HepG2 (cell line): Measurements from ENCODE around the gene INO80B. TPM values are rescaled to one million over a fixed set of nuclear protein-coding genes. Genes with fewer than 3 reads are reported as not detected.

Experiments used
- AGO1 ChIP-seq: fragments of 200-400 bp; formaldehyde crosslinking; IDR thresholded peaks from 2 replicates; pipeline ENCODE4 v1.6.1; 2017; ENCODE audit warnings: mild to moderate bottlenecking, low read depth, low read length, moderate library complexity; ENCODE audit not compliant: poor library complexity, severe bottlenecking
- GATAD2A ChIP-seq: IDR thresholded peaks from 2 replicates; pipeline ENCODE4 v1.6.1; 2016
- IRX3 ChIP-seq: sonication (generic); formaldehyde crosslinking; IDR thresholded peaks from 2 replicates; pipeline ENCODE4 v1.8.1; 2023; ENCODE audit warnings: mild to moderate bottlenecking, low read depth, missing genetic modification reagents, borderline replicate concordance
- JUN ChIP-seq: sonication (generic); formaldehyde crosslinking; IDR thresholded peaks from 2 replicates; pipeline ENCODE4 v1.4.0; 2020; ENCODE audit warnings: mild to moderate bottlenecking, missing genetic modification reagents
- KAT2B ChIP-seq: fragments of 150-350 bp; IDR thresholded peaks from 2 replicates; pipeline ENCODE4 v1.6.1; 2014; ENCODE audit warnings: low read depth, low read length, borderline replicate concordance
- MED8 ChIP-seq: sonication (generic); formaldehyde crosslinking; IDR thresholded peaks from 2 replicates; pipeline ENCODE4 v1.8.1; 2023; ENCODE audit warnings: mild to moderate bottlenecking, missing genetic modification reagents; ENCODE audit not compliant: insufficient replicate concordance
- MYNN ChIP-seq: sonication (generic); formaldehyde crosslinking; IDR thresholded peaks from 2 replicates; pipeline ENCODE4 v1.4.0; 2020; ENCODE audit warnings: mild to moderate bottlenecking, low read depth, missing genetic modification reagents
- NONO ChIP-seq, 2 experiments: fragments of 450-650 bp in 1 of 2; sonication (generic) in 1 of 2; formaldehyde crosslinking in 1 of 2; IDR thresholded peaks in 1 of 2; conservative IDR thresholded peaks in 1 of 2; 2 replicates each; pipeline versions ENCODE4 v1.6.1 to v1.8.0; 2017 to 2022; ENCODE audit warnings: mild to moderate bottlenecking in 1 of 2, missing genetic modification reagents in 1 of 2, moderate library complexity in 1 of 2
- REPIN1 ChIP-seq: sonication (generic); formaldehyde crosslinking; IDR thresholded peaks from 2 replicates; pipeline ENCODE4 v1.8.0; 2022; ENCODE audit warnings: missing genetic modification reagents, low read depth, mild to moderate bottlenecking, borderline replicate concordance
- RXRB ChIP-seq: IDR thresholded peaks from 2 replicates; pipeline ENCODE4 v1.6.1; 2016; ENCODE audit warnings: borderline replicate concordance, missing genetic modification reagents, missing compliant biosample characterization
- ZNF101 ChIP-seq: sonication (generic); formaldehyde crosslinking; IDR thresholded peaks from 2 replicates; pipeline ENCODE4 v1.4.0; 2020; ENCODE audit warnings: mild to moderate bottlenecking, low read depth, missing genetic modification reagents, borderline replicate concordance
- polyA plus RNA-seq, 8 experiments: library from polyadenylated mRNA; depleted of rRNA in 3 of 8; stranded (reverse) in 7 of 8; unstranded in 1 of 8; fragments of >200 nt; fragmentation: Illumina TruSeq in 4 of 8; extraction: Trizol in 4 of 8; gene quantifications; 2 replicates each; pipeline versions ENCODE4 v1.2.1 to v1.2.3, GENCODE V29; 2011 to 2016; ENCODE audit warnings: low read depth in 4 of 8, missing spikeins in 1 of 8, mixed read lengths in 1 of 8; ENCODE audit not compliant: insufficient read depth in 1 of 8
- total RNA-seq, 5 experiments: library from RNA; depleted of rRNA; stranded (reverse); fragments of >200 nt; fragmentation: Illumina TruSeq; extraction: Trizol; gene quantifications; 2 replicates each; pipeline ENCODE4 v1.2.3, GENCODE V29; 2016; ENCODE audit warnings: low read depth in 1 of 5
- TF ChIP-seq, protein P1 (sequence below): sonication (generic); formaldehyde crosslinking; IDR thresholded peaks from 2 replicates; pipeline ENCODE4; 2020; ENCODE audit warnings: missing genetic modification reagents, mild to moderate bottlenecking, borderline replicate concordance
- TF ChIP-seq, protein P2 (sequence below): sonication (generic); formaldehyde crosslinking; IDR thresholded peaks from 2 replicates; pipeline ENCODE4 v1.5.0; 2020; ENCODE audit warnings: mild to moderate bottlenecking, missing genetic modification reagents, borderline replicate concordance
- TF ChIP-seq, protein P3 (sequence below): sonication (generic); formaldehyde crosslinking; IDR thresholded peaks from 2 replicates; pipeline ENCODE4 v1.4.0; 2020; ENCODE audit warnings: mild to moderate bottlenecking, missing genetic modification reagents

The INO80B gene
- total and polyA plus RNA-seq, 2 of the 13 experiments (the other 11 are each of a cell fraction or from before 2014, with no cell fraction given), result 6.2 to 14.5 TPM

DNA sequence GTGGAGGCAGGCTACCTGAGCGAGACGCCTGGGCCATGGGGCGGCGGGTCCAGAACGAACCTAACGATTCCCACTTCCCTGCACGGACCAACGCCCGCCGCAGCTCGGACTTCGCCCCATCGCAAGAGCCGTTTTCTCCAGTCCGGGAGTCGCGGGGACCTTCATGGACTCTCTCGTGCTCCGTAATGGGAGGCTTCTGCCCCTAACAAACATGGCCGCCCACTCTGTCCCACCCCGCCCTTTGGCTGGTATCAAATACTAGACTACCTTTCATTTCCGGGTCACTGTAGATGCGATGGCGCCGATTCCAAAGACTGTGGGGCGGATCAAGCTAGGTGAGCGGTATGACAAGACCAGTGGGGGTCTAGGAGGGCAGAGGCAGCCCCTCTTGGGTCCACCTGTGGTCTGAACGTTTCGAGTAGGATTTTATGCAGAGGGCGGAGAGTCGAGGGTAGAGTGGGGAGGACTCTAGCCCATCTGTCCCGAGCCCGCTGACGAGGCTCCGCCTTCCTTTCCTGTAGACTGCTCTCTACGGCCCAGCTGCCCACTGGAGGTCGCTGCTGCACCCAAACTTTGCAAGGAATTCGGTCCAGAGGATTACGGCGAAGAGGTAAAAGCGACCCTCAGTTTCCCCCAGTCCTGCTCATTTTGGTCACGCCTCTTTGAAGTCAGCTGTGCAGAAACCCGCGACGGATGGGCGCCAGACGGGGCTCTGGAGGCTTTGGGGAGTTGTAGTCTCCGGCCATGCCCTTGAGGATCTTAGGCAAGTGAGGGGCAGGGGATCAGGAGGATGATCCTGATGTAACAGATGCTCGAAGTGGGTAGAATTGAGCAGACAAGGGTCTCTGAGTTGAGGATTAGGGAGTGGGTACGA is 28.2 kb downstream of the INO80B start, which contains the start of the genes CCDC142 and TTC31 (continued):
- TF ChIP-seq, protein P1, sequence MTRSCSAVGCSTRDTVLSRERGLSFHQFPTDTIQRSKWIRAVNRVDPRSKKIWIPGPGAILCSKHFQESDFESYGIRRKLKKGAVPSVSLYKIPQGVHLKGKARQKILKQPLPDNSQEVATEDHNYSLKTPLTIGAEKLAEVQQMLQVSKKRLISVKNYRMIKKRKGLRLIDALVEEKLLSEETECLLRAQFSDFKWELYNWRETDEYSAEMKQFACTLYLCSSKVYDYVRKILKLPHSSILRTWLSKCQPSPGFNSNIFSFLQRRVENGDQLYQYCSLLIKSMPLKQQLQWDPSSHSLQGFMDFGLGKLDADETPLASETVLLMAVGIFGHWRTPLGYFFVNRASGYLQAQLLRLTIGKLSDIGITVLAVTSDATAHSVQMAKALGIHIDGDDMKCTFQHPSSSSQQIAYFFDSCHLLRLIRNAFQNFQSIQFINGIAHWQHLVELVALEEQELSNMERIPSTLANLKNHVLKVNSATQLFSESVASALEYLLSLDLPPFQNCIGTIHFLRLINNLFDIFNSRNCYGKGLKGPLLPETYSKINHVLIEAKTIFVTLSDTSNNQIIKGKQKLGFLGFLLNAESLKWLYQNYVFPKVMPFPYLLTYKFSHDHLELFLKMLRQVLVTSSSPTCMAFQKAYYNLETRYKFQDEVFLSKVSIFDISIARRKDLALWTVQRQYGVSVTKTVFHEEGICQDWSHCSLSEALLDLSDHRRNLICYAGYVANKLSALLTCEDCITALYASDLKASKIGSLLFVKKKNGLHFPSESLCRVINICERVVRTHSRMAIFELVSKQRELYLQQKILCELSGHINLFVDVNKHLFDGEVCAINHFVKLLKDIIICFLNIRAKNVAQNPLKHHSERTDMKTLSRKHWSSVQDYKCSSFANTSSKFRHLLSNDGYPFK (CRISPR knock-in tag), result peak; percentile 96
- TF ChIP-seq NONO (IDR thresholded peaks at IDR 0.05) (no peak), NONO (CRISPR knock-in tag; conservative IDR thresholded peaks at IDR 0.05) (peak; percentile 93), ZNF101 (no peak), RXRB (CRISPR knock-in tag) (peak; percentile 61), GATAD2A (peak; percentile 81), AGO1 (peak; percentile 44), MYNN (CRISPR knock-in tag) (no peak), MED8 (peak; percentile 91), REPIN1 (CRISPR knock-in tag) (peak; percentile 90), KAT2B (no peak), JUN (peak; percentile 18; the same call in 1 of the 2 replicates), IRX3 (no peak)
- TF ChIP-seq, protein P2, sequence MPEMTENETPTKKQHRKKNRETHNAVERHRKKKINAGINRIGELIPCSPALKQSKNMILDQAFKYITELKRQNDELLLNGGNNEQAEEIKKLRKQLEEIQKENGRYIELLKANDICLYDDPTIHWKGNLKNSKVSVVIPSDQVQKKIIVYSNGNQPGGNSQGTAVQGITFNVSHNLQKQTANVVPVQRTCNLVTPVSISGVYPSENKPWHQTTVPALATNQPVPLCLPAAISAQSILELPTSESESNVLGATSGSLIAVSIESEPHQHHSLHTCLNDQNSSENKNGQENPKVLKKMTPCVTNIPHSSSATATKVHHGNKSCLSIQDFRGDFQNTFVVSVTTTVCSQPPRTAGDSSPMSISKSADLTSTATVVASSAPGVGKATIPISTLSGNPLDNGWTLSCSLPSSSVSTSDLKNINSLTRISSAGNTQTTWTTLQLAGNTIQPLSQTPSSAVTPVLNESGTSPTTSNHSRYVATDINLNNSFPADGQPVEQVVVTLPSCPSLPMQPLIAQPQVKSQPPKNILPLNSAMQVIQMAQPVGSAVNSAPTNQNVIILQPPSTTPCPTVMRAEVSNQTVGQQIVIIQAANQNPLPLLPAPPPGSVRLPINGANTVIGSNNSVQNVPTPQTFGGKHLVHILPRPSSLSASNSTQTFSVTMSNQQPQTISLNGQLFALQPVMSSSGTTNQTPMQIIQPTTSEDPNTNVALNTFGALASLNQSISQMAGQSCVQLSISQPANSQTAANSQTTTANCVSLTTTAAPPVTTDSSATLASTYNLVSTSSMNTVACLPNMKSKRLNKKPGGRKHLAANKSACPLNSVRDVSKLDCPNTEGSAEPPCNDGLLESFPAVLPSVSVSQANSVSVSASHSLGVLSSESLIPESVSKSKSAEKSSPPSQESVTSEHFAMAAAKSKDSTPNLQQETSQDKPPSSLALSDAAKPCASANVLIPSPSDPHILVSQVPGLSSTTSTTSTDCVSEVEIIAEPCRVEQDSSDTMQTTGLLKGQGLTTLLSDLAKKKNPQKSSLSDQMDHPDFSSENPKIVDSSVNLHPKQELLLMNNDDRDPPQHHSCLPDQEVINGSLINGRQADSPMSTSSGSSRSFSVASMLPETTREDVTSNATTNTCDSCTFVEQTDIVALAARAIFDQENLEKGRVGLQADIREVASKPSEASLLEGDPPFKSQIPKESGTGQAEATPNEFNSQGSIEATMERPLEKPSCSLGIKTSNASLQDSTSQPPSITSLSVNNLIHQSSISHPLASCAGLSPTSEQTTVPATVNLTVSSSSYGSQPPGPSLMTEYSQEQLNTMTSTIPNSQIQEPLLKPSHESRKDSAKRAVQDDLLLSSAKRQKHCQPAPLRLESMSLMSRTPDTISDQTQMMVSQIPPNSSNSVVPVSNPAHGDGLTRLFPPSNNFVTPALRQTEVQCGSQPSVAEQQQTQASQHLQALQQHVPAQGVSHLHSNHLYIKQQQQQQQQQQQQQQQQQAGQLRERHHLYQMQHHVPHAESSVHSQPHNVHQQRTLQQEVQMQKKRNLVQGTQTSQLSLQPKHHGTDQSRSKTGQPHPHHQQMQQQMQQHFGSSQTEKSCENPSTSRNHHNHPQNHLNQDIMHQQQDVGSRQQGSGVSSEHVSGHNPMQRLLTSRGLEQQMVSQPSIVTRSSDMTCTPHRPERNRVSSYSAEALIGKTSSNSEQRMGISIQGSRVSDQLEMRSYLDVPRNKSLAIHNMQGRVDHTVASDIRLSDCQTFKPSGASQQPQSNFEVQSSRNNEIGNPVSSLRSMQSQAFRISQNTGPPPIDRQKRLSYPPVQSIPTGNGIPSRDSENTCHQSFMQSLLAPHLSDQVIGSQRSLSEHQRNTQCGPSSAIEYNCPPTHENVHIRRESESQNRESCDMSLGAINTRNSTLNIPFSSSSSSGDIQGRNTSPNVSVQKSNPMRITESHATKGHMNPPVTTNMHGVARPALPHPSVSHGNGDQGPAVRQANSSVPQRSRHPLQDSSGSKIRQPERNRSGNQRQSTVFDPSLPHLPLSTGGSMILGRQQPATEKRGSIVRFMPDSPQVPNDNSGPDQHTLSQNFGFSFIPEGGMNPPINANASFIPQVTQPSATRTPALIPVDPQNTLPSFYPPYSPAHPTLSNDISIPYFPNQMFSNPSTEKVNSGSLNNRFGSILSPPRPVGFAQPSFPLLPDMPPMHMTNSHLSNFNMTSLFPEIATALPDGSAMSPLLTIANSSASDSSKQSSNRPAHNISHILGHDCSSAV (CRISPR knock-in tag), result no peak; the same call in 1 of the 2 replicates
- TF ChIP-seq, protein P3, sequence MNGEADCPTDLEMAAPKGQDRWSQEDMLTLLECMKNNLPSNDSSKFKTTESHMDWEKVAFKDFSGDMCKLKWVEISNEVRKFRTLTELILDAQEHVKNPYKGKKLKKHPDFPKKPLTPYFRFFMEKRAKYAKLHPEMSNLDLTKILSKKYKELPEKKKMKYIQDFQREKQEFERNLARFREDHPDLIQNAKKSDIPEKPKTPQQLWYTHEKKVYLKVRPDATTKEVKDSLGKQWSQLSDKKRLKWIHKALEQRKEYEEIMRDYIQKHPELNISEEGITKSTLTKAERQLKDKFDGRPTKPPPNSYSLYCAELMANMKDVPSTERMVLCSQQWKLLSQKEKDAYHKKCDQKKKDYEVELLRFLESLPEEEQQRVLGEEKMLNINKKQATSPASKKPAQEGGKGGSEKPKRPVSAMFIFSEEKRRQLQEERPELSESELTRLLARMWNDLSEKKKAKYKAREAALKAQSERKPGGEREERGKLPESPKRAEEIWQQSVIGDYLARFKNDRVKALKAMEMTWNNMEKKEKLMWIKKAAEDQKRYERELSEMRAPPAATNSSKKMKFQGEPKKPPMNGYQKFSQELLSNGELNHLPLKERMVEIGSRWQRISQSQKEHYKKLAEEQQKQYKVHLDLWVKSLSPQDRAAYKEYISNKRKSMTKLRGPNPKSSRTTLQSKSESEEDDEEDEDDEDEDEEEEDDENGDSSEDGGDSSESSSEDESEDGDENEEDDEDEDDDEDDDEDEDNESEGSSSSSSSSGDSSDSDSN (CRISPR knock-in tag), result peak; percentile 92
